WTC11 (cell line): ENCODE data around the gene ANKRD65. TPM values are rescaled to one million over a fixed set of nuclear protein-coding genes. Genes with fewer than 3 reads are reported as not detected.
A peak's percentile ranks its signal among the peaks of the same experiment; 100 is the strongest.

Experiments used
- ATAC-seq: fragments of 200-7000 bp; cut with Tn5 transposase; 2 replicates; pipeline ENCODE4 v1.10.0; 2021; ENCODE audit warnings: mild to moderate bottlenecking, moderate library complexity
- CTCF ChIA-PET: fragments of 300-600 bp; sonication (Branson Sonifier 250); formaldehyde crosslinking; loops from one replicate; lab custom pipeline; 2021; ENCODE audit warnings: antibody characterized with exemption; lab: Charles Lee
- POLR2A ChIA-PET: fragments of 350-600 bp; sonication (Branson Sonifier 250); formaldehyde crosslinking; loops from one replicate; lab custom pipeline; 2021; ENCODE audit warnings: antibody characterized with exemption; lab: Charles Lee
- DNase-seq: peaks from one replicate; pipeline ENCODE4 v3.0.0; 2021; ENCODE audit warnings: low spot score
- H3K27ac Mint-ChIP-seq: 2 replicates; pipeline ENCODE4 v1.8.0; 2021; ENCODE audit warnings: mixed read lengths
- H3K27me3 Mint-ChIP-seq: 2 replicates; pipeline ENCODE4 v1.8.0; 2021; ENCODE audit warnings: low read depth, mild to moderate bottlenecking, moderate library complexity, mixed read lengths
- H3K36me3 Mint-ChIP-seq: 2 replicates; pipeline ENCODE4 v1.8.0; 2021; ENCODE audit warnings: mixed read lengths
- H3K4me1 Mint-ChIP-seq: 2 replicates; pipeline ENCODE4 v1.8.0; 2022; ENCODE audit warnings: mixed read lengths
- H3K4me3 Mint-ChIP-seq: 2 replicates; pipeline ENCODE4 v1.8.0; 2021; ENCODE audit warnings: mild to moderate bottlenecking, moderate library complexity, mixed read lengths
- H3K9me3 Mint-ChIP-seq: 2 replicates; pipeline ENCODE4 v1.8.0; 2021; ENCODE audit warnings: mixed read lengths
- ATF6 ChIP-seq: sonication (generic); formaldehyde crosslinking; IDR thresholded peaks from 2 replicates; pipeline ENCODE4 v1.8.1; 2023; ENCODE audit warnings: mild to moderate bottlenecking, missing genetic modification reagents
- CBFB ChIP-seq: sonication (generic); formaldehyde crosslinking; IDR thresholded peaks from 2 replicates; pipeline ENCODE4 v1.8.1; 2022; ENCODE audit warnings: mild to moderate bottlenecking, low read depth, missing genetic modification reagents
- CTCF ChIP-seq: fragments of 200-600 bp; IDR thresholded peaks from 2 replicates; pipeline ENCODE4 v1.8.0; 2022; ENCODE audit warnings: antibody characterized with exemption
- E2F5 ChIP-seq: sonication (generic); formaldehyde crosslinking; IDR thresholded peaks from 2 replicates; pipeline ENCODE4 v1.8.1; 2022; ENCODE audit warnings: mild to moderate bottlenecking, moderate library complexity, missing genetic modification reagents
- ELF4 ChIP-seq: sonication (generic); formaldehyde crosslinking; IDR thresholded peaks from 2 replicates; pipeline ENCODE4 v1.8.1; 2022; ENCODE audit warnings: low read depth, mild to moderate bottlenecking, moderate library complexity, missing genetic modification reagents
- FOXP1 ChIP-seq: sonication (generic); formaldehyde crosslinking; IDR thresholded peaks from 2 replicates; pipeline ENCODE4 v1.8.0; 2022; ENCODE audit warnings: missing genetic modification reagents, mild to moderate bottlenecking, moderate library complexity, borderline replicate concordance
- GTF2I ChIP-seq: fragments of 250-450 bp; sonication (Bioruptor Pico); conservative IDR thresholded peaks from 2 replicates; pipeline ENCODE4 v1.4.0; 2021; ENCODE audit warnings: mild to moderate bottlenecking
- HMGA2 ChIP-seq: fragments of 250-450 bp; sonication (Bioruptor Pico); IDR thresholded peaks from 2 replicates; pipeline ENCODE4 v1.4.0; 2021; ENCODE audit warnings: mild to moderate bottlenecking, moderate library complexity
- MAX ChIP-seq: sonication (generic); formaldehyde crosslinking; IDR thresholded peaks from 2 replicates; pipeline ENCODE4 v1.8.0; 2022; ENCODE audit warnings: mild to moderate bottlenecking, missing genetic modification reagents
- PRDM15 ChIP-seq: sonication (generic); formaldehyde crosslinking; IDR thresholded peaks from 2 replicates; pipeline ENCODE4 v1.8.0; 2022; ENCODE audit warnings: missing genetic modification reagents
- RORB ChIP-seq: fragments of 250-450 bp; sonication (Bioruptor Pico); IDR thresholded peaks from 2 replicates; pipeline ENCODE4 v1.9.0; 2021; ENCODE audit warnings: mild to moderate bottlenecking
- SMAD3 ChIP-seq: sonication (generic); formaldehyde crosslinking; IDR thresholded peaks from 2 replicates; pipeline ENCODE4 v1.8.0; 2022; ENCODE audit warnings: missing genetic modification reagents, mild to moderate bottlenecking, borderline replicate concordance
- TEAD1 ChIP-seq: sonication (generic); formaldehyde crosslinking; IDR thresholded peaks from 2 replicates; pipeline ENCODE4 v1.8.0; 2022; ENCODE audit warnings: mild to moderate bottlenecking, missing genetic modification reagents
- TEAD4 ChIP-seq: sonication (generic); formaldehyde crosslinking; IDR thresholded peaks from 2 replicates; pipeline ENCODE4 v1.8.0; 2022; ENCODE audit warnings: mild to moderate bottlenecking, missing genetic modification reagents
- USF1 ChIP-seq: sonication (generic); formaldehyde crosslinking; IDR thresholded peaks from 2 replicates; pipeline ENCODE4 v1.8.0; 2022; ENCODE audit warnings: mild to moderate bottlenecking, missing genetic modification reagents
- USF2 ChIP-seq: sonication (generic); formaldehyde crosslinking; IDR thresholded peaks from 2 replicates; pipeline ENCODE4 v1.8.1; 2023; ENCODE audit warnings: mild to moderate bottlenecking, missing genetic modification reagents, moderate library complexity
- ZNF138 ChIP-seq: sonication (generic); formaldehyde crosslinking; conservative IDR thresholded peaks from 2 replicates; pipeline ENCODE4 v1.8.1; 2022; ENCODE audit warnings: mild to moderate bottlenecking, moderate library complexity, missing genetic modification reagents
- ZNF232 ChIP-seq: sonication (generic); formaldehyde crosslinking; IDR thresholded peaks from 2 replicates; pipeline ENCODE4 v1.8.0; 2022; ENCODE audit warnings: mild to moderate bottlenecking, missing genetic modification reagents
- ZNF263 ChIP-seq: sonication (generic); formaldehyde crosslinking; IDR thresholded peaks from 2 replicates; pipeline ENCODE4 v1.8.1; 2022; ENCODE audit warnings: low read depth, mild to moderate bottlenecking, moderate library complexity, missing genetic modification reagents
- total RNA-seq: library from RNA; stranded (reverse); gene quantifications from 3 replicates; pipeline ENCODE4 v1.2.3, GENCODE V29; 2021

ANKRD65 gene
- total RNA-seq, 1 experiment from 2014 or later: 1.9 TPM

GRCh38 chr1:1406821-1407635 is 14.0 kb downstream of the ANKRD65 start, which contains the start of gene MRPL20 (continued):
- TF ChIP-seq CTCF: no peak
- TF ChIP-seq, all 79 proteins: peak for 35

- Mint-ChIP-seq H3K4me1 (peaks cover 50% of the 10 kb centered on the region), H3K9me3 (peaks cover under 1% of the 10 kb centered on the region), H3K4me3 (peak overlapping the region; percentile 87), H3K36me3 (peaks cover 49% of the 10 kb centered on the region), H3K27ac (peak overlapping the region; percentile 74), H3K27me3 (0 out of 2 replicates have a peak, but pooled peaks cover under 1% of the 10 kb centered on the region)
- ChIA-PET POLR2A (interaction anchor here (0.6 to 1.8 kb wide), 4 partner anchors 19 to 239 kb away, joined by 3 to 5 read pairs (median 4); a partner anchor contains a TSS), CTCF (interaction anchor here (1.4 kb wide), 1 partner anchor 99 kb away, joined by 4 read pairs; no protein-coding TSS in a partner anchor)
- no peak for ATAC-seq
- TF ChIP-seq FOXP1 (no peak), MAX (no peak), PRDM15 (no peak), ZNF263 (CRISPR knock-in tag) (no peak), SMAD3 (CRISPR knock-in tag) (no peak), ATF6 (CRISPR knock-in tag) (no peak), HMGA2 (CRISPR knock-in tag) (no peak), TEAD4 (CRISPR knock-in tag) (no peak), CBFB (CRISPR knock-in tag) (no peak), ZNF232 (CRISPR knock-in tag) (no peak), ELF4 (CRISPR knock-in tag) (no peak), TEAD1 (CRISPR knock-in tag) (no peak), GTF2I (CRISPR knock-in tag) (no peak), E2F5 (CRISPR knock-in tag) (no peak), RORB (CRISPR knock-in tag) (no peak), ZNF138 (CRISPR knock-in tag) (no peak), USF1 (CRISPR knock-in tag) (no peak), USF2 (no peak)
- no peak for DNase-seq
These were observed 14.8 kb downstream of the ANKRD65 start for GRCh38 chr1:1406101-1406820.
